ENCODE results near the gene TP53BP2.
"Not testable (repeated sequence)": the region's sequence is repeated elsewhere in the genome, so short reads cannot be mapped to it uniquely, and the experiment has no call there.

Gene TP53BP2

DNA sequence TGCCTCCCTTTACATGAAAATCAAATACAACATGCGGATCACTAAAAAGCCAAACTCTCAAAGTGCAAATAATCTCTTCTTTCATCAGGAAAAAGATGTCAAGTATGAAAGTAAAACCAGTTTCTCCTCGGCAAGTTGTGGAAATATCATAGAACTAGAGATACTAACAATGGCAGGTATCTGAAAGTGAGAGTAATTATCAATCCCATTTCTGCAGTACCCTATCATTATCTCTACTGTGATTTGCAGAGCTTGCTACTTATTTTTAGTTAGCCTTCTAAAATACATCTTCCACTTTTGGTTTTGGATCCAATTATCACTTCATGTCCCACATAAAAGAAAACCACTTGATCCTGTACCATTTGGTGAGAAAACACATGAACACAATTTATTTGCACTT, 3.0 kb downstream of the TP53BP2 start:
- no peak overlapping the region for H3K4me3 ChIP-seq (ENCODE audit: low read depth in 1 of 2, low read length in 2 of 2)
- no peak overlapping the region for H3K9ac ChIP-seq (ENCODE audit: low read depth, low read length)
- no peaks in the 10 kb centered on the region; the same call in 1 of the 2 replicates for H3K36me3 ChIP-seq (ENCODE audit: insufficient read depth, low read length)
- DNase-seq (no peak), ATAC-seq (ENCODE audit: insufficient read depth, low read depth) (no peak)
- no peak overlapping the region for H3K27ac ChIP-seq (ENCODE audit: low read length)
- H3K4me2 ChIP-seq (ENCODE audit: insufficient read depth, low read length), result no peak overlapping the region; the same call in 1 of the 2 replicates
- no peaks in the 10 kb centered on the region for H3K27me3 ChIP-seq (ENCODE audit: insufficient read depth, low read length, poor library complexity)
- no peaks in the 10 kb centered on the region for H3K9me3 ChIP-seq (ENCODE audit: insufficient read depth, low read length, severe bottlenecking)
- peaks cover 78% of the 10 kb centered on the region for H3K79me2 ChIP-seq (ENCODE audit: insufficient read depth, low read length)
- TF ChIP-seq CTCF (IDR thresholded peaks at IDR 0.05; ENCODE audit: borderline replicate concordance, extremely low read depth, low read length, poor library complexity, severe bottlenecking), result no peak
- no peak for TF ChIP-seq EZH2 (IDR thresholded peaks at IDR 0.05; ENCODE audit: borderline replicate concordance, low read depth, low read length, severe bottlenecking)
- no peak overlapping the region for H2AFZ ChIP-seq (ENCODE audit: low read depth, low read length)
- peaks cover 22% of the 10 kb centered on the region for H4K20me1 ChIP-seq (ENCODE audit: insufficient read depth, low read length)
- H3K4me1 ChIP-seq (ENCODE audit: insufficient read depth, low read length), result peaks cover 44% of the 10 kb centered on the region

- not testable (repeated sequence) for H2AFZ ChIP-seq (ENCODE audit: low read depth, low read length); H3K4me3 ChIP-seq (ENCODE audit: low read depth in 1 of 2, low read length in 2 of 2); DNase-seq; H3K4me2 ChIP-seq (ENCODE audit: insufficient read depth, low read length); H3K36me3 ChIP-seq (ENCODE audit: insufficient read depth, low read length); H3K27ac ChIP-seq (ENCODE audit: low read length); H3K27me3 ChIP-seq (ENCODE audit: insufficient read depth, low read length, poor library complexity); H3K9ac ChIP-seq (ENCODE audit: low read depth, low read length); H3K9me3 ChIP-seq (ENCODE audit: insufficient read depth, low read length, severe bottlenecking); ATAC-seq (ENCODE audit: insufficient read depth, low read depth)
- Histone ChIP-seq H4K20me1 (ENCODE audit: insufficient read depth, low read length) (peaks cover 27% of the 10 kb centered on the region), H3K4me1 (ENCODE audit: insufficient read depth, low read length) (peaks cover 47% of the 10 kb centered on the region), H3K79me2 (ENCODE audit: insufficient read depth, low read length) (peaks cover 84% of the 10 kb centered on the region)
Measured at GRCh38 chr1:223841977-223842623, 3.6 kb downstream of the TP53BP2 start.

- Histone ChIP-seq H3K27me3 (ENCODE audit: insufficient read depth, low read length, poor library complexity) (no peaks in the 10 kb centered on the region), H3K4me3 (ENCODE audit: low read depth in 1 of 2, low read length in 2 of 2) (no peak overlapping the region), H3K27ac (ENCODE audit: low read length) (no peak overlapping the region), H3K79me2 (ENCODE audit: insufficient read depth, low read length) (peaks cover 97% of the 10 kb centered on the region), H3K4me1 (ENCODE audit: insufficient read depth, low read length) (peaks cover 53% of the 10 kb centered on the region), H2AFZ (ENCODE audit: low read depth, low read length) (no peak overlapping the region), H3K9me3 (ENCODE audit: insufficient read depth, low read length, severe bottlenecking) (no peaks in the 10 kb centered on the region), H3K9ac (ENCODE audit: low read depth, low read length) (no peak overlapping the region), H4K20me1 (ENCODE audit: insufficient read depth, low read length) (peaks cover 44% of the 10 kb centered on the region), H3K36me3 (ENCODE audit: insufficient read depth, low read length) (no peaks in the 10 kb centered on the region; the same call in 1 of the 2 replicates), H3K4me2 (ENCODE audit: insufficient read depth, low read length) (no peak overlapping the region)
- ATAC-seq (ENCODE audit: insufficient read depth, low read depth) (no peak), DNase-seq (no peak)
- TF ChIP-seq CTCF (IDR thresholded peaks at IDR 0.05; ENCODE audit: borderline replicate concordance, extremely low read depth, low read length, poor library complexity, severe bottlenecking), result no peak
- no peak for TF ChIP-seq EZH2 (IDR thresholded peaks at IDR 0.05; ENCODE audit: borderline replicate concordance, low read depth, low read length, severe bottlenecking)
Measured at GRCh38 chr1:223840254-223840653, 5.5 kb downstream of the TP53BP2 start.

DNA sequence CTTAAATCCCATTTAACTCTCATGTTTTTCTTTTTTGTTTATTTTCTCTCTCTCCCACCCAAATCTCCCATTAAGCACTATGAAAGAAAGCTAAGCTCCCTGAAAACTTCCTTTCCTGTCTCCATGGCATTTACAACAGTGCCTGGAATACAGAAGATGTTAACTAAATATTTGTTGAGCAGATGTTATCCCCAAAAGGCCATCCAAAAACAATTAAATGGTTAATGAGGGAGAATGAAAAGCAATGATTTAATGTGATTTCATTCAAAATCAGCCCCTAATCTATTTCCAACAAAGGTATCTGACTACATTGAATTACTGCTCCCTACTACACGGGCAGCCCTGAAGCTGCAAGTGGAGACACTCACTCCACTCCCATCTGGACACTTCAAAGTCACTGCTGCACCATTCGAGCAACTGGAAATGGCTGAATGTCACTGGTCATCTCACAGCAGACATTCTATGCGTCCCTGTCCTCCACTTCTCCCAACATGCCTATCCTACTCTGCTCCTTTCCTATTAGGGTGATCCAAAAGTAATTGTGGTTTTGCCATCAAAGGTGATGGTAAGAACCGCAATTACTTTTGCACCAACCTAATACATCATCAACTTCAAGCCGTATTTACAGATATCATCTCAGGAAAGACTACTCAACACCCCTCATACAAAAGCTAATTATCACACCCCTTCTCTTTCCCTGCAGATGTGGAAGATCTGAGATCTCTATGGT, 7.5 kb downstream of the TP53BP2 start:
- TF ChIP-seq CTCF (IDR thresholded peaks at IDR 0.05; ENCODE audit: borderline replicate concordance, extremely low read depth, low read length, poor library complexity, severe bottlenecking) (no peak), EZH2 (IDR thresholded peaks at IDR 0.05; ENCODE audit: borderline replicate concordance, low read depth, low read length, severe bottlenecking) (no peak)
- peaks cover 36% of the 10 kb centered on the region for H3K4me1 ChIP-seq (ENCODE audit: insufficient read depth, low read length)
- peaks cover 96% of the 10 kb centered on the region for H3K79me2 ChIP-seq (ENCODE audit: insufficient read depth, low read length)

More for the DNA sequence above, 7.5 kb downstream of the TP53BP2 start:
- no peaks in the 10 kb centered on the region for H3K9me3 ChIP-seq (ENCODE audit: insufficient read depth, low read length, severe bottlenecking)
- H4K20me1 ChIP-seq (ENCODE audit: insufficient read depth, low read length), result peaks cover 59% of the 10 kb centered on the region
- no peak overlapping the region for H3K4me3 ChIP-seq (ENCODE audit: low read depth in 1 of 2, low read length in 2 of 2)
- H3K27ac ChIP-seq (ENCODE audit: low read length), result no peak overlapping the region
- no peaks in the 10 kb centered on the region for H3K36me3 ChIP-seq (ENCODE audit: insufficient read depth, low read length)
- H3K4me2 ChIP-seq (ENCODE audit: insufficient read depth, low read length), result no peak overlapping the region
- H3K27me3 ChIP-seq (ENCODE audit: insufficient read depth, low read length, poor library complexity), result no peaks in the 10 kb centered on the region
- no peak for ATAC-seq (ENCODE audit: insufficient read depth, low read depth)
- DNase-seq, result no peak
- no peak overlapping the region for H3K9ac ChIP-seq (ENCODE audit: low read depth, low read length)
- H2AFZ ChIP-seq (ENCODE audit: low read depth, low read length), result no peak overlapping the region
